Amniotic stem cell (primary cell): ENCODE measurements around the gene RBM46.
"Not testable (repeated sequence)": the region's sequence is repeated elsewhere in the genome, so short reads cannot be mapped to it uniquely, and the experiment has no call there.

Experiments used
- DNase-seq: peaks from one replicate; lab custom pipeline; 2025; lab: John Stamatoyannopoulos, UW

RBM46 gene

DNA sequence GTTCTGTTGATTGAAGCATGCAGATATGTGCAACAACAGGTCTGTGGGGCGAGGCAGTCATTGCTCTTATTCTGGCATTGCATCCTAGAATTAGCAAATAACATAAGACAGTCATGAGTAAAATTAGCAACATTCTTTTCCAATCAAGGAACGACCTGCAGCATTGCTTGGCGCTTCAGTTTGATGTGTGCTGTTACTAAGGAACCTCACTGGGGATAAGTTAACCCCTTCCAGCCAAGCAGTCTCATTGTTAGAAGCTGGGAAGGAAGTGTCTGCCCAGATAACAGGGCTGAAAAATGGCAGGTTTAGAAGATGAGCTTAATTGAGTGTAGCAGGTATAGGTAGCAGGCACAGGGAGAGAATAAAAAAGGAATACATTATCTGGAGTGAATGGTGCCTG lies 55.4 kb downstream of the RBM46 start:
- DNase-seq, result no peak

DNA sequence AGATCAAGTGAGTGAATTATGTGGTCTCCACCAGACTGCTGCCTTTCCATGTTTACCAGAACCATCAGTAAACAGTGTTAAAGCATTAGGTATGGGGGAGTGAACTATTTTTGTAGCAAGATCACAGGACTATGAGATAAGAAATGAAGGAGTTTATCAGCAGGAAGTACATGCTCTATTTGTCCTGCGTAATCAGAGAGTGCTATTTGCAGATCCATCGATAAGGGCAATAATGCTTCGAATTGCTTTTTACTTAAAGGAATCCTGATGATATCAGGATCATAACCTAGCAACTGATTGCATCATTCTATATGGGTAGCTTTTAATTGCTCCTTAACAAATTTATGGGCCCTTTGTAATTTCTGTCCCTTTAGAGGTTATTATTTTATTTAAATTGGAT lies 57.1 kb downstream of the RBM46 start:
- DNase-seq, result no peak

DNA sequence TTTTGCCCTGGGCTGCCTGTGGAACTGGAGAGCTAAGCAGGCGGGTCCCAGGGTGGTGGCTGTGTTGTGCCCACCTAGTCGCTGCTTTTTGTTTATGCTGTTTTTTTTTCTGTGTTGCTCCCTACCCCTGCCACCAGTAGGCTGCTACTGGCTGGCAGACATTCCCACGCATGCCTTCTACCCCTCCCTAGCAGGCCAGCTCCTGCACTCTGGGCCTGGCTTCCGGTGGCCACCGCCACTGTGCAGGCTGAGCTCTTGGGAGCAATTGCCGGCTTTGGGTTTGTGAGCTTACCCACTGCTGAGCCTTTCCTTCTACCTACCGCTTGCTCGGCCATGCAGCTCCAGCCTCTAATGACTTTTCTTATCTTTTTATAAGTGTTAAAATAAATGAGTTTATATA lies 57.6 kb downstream of the RBM46 start:
- no peak for DNase-seq

DNA sequence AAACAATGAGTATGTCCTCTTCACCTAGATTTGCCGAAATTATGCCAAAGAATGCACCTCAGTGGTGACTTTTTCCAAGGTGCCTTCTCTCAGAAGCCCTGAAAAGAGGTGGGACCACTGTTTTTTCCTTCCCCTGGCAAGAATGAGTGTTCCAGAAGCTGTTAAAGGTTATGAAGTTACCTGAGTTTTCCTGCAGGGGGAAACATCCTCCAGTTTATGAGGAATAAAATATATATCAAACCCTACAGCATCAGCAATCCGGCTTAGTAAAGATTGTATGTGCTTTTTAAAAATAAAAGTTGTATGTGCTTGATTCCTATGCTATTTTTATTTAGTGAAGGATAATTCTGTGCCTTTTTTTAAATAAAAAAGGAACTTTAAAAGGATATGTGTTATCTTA lies 73.3 kb downstream of the RBM46 start:
- no peak for DNase-seq

DNA sequence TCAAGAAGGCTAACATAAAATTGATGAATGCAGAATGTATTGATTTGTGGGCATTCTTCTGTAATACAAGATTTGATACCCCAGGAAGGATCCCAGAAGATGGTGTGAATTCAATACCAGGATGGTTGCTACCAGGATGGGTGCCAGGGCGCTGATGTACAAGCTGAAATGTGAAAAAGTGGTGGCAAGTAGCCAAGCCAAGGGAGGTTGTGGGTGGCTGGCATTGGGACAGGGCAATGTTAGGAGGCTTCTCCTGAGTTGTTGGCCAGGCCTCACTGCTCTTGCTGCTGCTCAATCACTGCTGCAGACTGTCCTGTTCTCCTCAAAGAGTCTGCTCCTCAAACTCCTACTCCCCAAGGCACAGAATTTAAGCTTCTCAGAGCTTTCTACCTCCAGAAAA lies 77.1 kb downstream of the RBM46 start:
- no peak for DNase-seq

DNA sequence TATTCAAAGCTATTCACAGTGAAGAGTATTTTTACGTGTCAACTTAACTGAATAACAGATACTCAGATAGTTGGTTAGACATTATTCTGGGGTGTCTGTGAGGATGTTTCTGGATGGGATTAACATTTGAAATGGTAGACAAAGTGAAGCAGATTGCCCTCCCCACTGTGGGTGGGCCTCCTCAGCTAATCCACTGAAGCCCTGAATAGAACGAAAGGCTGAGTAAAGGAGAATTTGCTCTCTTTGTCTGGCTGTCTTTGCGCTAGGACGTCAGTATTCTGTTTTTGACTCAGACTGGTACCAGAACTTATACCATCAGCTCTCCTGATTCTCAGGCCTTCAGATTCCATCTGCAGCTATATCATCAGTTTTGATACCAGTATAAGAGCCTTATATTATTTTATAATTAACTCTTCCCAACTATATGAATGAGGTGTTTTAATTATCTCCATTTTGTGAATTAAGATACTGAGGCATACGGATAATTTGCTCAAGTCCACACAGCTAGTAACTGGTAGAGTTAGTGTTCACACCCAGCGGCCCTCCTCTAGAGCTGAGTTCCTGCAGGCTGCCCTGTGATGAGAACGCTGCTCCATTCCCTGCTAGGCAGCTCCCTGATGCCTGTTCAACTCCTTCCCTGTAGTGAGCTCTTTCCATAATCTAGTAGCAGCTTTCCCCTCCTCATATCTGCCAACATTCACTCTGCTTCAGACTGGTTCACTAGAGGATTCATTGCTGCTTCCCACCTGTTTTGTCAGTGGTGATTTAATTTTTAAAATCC lies 87.5 kb downstream of the RBM46 start:
- no peak for DNase-seq

DNA sequence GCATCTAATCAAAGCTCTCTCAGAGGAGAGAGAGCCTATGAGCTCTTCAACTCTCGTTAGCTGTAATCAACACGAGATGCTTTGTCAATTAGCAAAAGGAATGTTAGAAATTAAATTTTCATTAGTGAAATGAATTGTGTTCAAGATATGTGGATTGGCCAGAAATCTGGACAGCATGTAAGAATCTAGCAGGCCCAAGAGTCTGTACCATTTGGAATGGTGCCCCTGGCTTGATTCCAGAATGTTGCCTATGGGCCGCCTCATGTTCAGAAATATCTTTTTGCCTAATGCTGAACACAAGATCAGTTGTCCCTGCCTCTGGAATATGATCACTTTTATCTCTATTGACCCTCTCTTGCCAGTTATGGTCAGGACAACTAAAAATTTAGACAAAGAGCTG lies 88.2 kb downstream of the RBM46 start:
- no peak for DNase-seq

DNA sequence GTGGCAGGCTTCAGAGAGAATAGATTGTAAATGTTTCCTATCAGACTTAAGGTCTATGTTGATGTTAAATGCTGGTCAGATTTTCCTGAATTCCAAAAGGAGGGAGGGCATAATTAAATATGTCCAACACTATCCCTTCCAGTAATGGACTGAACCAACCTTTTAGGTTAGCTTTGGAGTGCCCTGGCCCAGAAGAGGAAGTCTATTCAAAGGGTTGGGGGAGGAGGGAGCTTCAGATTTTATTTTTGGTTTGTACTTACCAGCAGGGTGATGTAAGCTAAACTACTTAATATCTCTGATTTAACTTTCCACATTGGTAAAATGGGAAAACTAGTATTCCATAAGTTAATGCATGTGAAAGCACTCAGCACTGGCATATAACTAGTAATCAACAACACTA lies 91.1 kb downstream of the RBM46 start:
- DNase-seq, result no peak

DNA sequence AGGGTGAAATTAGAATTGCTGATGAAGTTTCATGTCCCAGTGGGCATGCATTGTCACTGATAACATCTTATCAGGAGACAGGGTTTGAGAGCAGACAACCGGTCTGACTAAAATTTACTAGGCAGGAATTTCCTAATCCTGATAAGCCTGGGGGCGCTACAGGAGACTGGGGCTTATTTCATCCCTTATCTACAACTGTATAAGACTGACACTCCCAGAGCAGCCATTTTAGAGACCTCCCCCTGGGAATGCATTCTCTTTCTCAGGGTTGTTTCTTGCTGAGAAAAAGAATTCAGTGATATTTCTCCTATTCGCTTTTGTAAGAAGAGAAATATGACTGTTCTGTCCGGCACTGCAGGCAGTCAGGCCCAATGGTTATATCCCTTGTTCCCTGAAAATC lies 93.0 kb downstream of the RBM46 start:
- DNase-seq, result not testable (repeated sequence)

DNA sequence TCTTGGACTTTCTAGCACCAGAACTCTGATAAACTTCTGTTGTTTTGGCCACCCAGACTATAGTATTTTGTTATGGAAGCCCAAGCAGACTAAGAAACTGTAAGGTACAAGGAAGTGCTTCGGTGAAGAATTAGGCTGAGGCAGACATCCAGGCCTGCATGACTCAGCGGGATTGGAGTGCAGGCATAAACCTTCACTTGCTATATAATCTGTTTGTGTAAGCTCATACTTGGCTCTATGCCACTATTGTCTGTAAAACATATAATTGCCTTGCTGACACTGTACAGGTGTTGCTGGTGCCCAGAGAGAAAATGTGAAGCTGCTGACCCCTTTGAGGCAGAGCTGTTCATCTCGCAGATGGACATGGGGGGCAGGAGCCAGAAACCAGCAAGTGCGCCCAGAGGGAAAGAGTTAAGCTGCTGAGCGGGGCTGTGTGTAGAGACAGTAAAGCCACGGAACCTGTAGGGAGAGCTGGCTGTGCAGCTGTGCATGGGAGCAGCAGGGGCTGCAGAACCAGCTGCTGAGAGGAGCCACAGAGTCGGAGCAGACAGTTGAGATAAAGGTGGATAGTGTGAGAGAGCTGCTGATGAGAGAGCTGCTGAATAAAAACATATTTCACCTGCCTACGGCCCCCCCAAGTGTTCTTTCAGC lies 96.2 kb downstream of the RBM46 start:
- no peak for DNase-seq
